SIG-M5 treated with dmso at 0.1 percent for 504 hours (cell line): ENCODE results near the gene RNASEH1.

Experiments used
- DNase-seq: peaks from one replicate; lab custom pipeline; 2025; ENCODE audit not compliant: unreplicated experiment; lab: John Stamatoyannopoulos, UW

RNASEH1 gene

DNA sequence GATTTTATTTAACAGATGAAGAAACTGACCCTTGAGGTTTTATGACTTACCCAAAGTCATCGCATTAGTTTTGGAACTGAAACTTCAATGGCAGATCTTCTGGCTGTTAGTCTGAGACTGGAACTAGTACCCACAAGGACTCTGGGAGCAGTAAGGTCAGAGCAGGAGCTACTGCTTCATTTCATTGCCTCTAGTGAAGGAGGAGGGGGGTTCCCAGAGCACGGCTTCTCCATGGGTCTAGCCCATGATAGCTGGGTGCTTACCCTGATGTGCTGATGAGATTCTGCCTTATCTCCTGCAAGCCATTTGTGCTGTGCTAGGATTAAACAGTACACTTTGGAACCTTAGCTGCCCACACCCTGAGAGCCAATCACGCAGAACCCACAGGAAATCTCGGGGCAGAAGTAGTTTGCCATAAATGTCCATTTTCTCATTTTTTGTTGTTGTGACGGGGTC is 5.4 kb upstream of the RNASEH1 start:
- DNase-seq, result no peak

DNA sequence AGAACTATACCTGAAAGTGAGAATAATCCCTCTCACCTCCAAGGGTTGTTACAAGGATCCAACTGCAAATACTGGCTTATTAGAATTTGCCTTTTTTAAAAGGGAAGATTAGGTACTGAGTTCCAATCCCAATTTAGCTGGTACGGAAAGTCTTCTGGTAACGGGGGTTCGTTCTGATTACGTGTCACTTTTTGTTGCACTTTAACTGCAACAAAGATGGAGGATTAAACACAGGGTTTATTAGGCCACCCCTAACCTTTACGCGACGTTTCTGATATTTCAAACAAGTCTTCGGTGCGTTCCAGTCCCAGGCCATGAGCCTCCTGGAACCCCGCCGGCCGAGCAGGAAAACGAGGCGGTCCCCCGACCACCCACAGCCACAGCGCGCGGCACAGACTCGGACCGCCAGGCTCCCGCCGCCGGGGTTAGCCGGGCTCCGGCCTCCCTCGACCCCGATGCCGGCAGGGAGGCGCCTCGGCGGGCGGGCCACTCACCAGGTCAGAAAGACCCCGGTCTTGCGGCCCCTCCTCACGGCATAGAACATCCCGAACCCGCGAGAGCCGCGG is 411 bp downstream of the RNASEH1 start:
- DNase-seq, result no peak

DNA sequence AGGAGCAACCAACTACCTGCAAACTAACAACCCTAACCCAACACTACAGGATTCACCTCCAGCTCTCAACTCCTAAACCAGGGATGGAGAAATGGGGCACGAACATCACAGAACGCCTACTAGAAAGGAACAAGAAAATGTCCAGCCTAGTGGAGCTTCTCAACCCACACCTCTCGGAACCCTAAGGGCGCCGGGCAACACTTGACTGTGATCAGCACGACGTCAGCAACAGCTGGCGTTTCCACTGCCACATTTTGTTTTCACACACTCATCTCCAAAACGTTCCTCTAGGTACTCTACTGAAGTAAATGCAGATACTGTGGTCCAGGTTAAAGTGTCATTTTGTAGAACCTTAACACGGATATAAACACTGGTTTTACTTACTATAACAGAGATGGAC is 4.2 kb downstream of the RNASEH1 start:
- DNase-seq, result no peak

DNA sequence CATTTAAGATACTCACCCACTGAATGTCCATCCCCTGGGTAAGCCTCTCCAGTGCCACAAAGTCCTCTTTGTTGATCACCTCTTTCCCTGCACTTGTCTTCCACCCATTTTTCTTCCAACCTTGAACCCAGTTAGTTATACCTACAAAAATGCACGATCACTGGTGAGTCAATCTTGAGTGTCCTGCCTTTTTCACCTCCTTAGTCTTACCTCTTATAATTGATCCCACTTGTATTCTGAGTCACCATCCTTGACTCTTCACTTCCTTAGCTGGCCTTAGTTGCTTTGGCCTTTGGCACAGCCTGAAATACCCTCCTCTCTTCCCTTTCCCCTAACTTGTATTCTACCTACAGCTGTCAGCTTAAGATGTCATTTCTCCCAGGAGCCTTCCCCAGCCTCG is 10.2 kb downstream of the RNASEH1 start:
- no peak for DNase-seq

DNA sequence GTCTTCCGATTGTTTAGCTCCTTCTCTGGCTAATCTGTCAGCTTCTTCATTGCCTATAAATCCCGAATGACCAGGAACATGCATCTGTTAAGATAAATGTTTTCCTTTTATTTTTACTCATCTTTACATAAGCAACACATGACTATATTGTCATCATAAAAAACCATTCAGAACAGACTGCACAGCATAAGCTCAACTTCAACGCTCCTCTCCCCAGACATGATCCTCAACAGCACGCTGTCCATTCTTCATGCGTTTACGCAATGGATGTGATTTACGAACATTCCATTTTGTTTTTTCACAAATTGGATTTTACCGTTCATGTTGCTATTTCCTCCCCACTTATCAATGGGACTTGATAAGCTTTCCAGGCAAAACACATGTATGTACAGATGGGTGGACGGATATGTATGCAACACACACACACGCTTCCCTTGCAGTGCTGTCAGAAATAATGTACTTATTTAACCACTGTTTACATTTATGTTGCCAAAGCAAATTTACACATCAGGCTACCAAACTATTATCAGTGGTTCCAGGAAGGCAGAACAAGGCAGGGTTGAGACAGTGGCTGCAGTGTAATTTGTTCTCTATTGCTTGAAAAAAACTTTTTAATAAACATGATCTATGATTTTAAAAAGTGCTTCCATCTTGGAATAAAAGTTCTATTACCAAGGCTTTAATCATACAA is 12.2 kb downstream of the RNASEH1 start:
- DNase-seq, result no peak

DNA sequence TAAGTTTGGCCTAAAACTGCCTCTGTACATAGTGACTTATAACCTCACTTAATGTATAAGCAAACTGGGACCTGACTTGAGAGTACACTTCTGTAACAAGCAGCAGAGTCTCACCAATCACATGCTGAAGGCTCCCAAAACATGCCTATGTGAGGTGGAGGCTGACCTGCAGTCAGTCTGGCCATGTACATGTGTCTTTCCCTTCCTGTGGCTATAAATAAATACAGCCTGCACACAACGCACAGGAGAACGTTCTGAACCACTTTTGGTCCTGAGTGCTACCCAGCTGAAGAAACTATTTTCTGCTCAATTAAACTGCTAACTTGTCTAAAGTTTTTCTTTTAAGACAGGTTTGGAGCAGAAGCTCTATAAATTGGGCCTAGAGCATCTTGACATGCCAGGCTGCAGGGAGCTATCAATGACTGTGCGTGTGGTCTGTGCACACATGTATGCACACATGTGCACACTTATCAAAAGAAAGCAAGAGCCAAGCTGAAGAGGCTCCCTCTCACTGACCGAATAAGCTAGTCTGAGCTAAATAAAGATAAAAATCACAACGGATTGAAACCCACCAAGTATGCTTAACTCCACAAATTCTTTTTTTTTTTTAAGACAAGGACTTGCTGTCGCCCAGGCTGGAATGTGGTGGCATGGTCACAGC is 15.0 kb downstream of the RNASEH1 start:
- DNase-seq, result no peak

DNA sequence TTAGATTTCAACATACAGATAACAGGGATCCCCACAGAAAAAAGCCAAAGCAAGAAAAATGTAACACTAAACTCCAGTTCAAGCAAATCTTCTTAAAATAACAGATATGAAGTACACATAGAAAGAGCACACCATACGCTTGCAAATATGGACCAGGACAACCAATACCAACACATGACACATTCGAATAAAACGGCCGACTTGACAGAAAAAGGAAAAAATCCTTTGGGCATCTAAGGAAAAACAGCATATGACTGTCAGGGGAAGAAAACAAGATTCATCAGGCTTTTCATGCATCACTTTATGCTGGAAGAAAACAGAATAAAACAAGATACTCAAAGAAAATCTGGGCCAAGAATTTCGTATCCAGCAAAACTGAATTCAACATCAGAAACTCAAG is 16.0 kb downstream of the RNASEH1 start:
- no peak for DNase-seq

DNA sequence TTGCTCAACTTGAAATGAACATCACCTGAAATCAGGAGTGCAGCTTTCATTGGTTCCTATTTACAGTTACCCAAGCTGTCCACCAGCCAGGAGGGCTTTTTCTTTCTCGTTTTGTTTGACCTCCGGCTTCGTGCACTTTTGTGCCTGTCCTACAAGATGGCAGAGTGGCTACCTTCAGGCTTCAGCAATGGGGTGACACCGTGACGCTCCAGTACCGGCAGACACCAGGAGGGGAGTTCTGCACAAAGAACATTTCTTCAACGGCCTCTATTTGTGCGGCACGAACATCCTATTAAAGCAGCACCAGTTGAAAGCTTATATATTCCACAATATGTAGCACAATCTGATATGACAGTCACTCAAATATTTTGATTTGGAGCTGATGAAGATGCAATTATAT is 18.3 kb downstream of the RNASEH1 start:
- no peak for DNase-seq

DNA sequence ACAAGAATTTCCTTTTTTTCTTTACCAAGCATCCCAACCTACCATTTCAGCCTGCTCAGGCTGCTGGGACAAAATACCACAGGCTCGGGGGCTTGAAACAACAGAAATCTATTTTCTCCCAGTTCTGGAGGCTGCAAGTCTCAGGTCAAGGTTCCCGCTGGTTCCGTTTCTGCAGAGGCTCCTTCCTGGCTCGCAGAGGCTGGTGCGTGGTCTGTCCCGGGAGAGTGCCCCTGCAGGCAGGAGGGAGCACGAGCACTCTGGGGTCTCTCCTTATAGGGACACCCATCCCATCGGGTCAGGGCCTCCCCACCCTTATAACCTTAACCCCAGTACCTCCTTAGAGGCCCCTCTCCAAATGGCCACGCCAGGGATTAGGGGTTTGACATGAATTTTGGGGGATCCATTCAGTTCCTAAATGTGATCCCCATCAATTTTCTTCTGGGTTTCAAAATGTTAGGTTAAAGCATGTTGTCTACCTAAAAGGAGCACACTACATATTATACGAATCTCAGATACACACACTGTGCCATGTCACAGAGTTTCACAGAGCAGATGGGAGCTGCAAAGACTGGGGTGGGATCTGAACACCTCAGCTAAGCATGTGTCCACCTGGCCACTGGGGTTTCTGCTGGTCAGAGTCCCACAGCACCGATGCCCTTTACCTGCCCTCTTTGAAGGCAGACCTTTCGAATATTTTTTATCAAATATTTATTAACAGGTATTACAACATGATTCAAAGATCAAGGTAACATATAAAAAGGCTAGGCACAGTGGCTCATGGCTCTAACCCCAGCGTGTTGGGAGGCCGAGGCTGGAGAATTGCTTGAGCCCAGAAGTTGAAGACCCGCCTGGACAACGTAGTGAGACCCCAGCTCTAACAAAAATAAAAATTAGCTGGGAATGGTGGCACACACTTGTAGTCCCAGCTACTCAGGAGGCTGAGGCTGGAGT is 21.2 kb downstream of the RNASEH1 start:
- no peak for DNase-seq

DNA sequence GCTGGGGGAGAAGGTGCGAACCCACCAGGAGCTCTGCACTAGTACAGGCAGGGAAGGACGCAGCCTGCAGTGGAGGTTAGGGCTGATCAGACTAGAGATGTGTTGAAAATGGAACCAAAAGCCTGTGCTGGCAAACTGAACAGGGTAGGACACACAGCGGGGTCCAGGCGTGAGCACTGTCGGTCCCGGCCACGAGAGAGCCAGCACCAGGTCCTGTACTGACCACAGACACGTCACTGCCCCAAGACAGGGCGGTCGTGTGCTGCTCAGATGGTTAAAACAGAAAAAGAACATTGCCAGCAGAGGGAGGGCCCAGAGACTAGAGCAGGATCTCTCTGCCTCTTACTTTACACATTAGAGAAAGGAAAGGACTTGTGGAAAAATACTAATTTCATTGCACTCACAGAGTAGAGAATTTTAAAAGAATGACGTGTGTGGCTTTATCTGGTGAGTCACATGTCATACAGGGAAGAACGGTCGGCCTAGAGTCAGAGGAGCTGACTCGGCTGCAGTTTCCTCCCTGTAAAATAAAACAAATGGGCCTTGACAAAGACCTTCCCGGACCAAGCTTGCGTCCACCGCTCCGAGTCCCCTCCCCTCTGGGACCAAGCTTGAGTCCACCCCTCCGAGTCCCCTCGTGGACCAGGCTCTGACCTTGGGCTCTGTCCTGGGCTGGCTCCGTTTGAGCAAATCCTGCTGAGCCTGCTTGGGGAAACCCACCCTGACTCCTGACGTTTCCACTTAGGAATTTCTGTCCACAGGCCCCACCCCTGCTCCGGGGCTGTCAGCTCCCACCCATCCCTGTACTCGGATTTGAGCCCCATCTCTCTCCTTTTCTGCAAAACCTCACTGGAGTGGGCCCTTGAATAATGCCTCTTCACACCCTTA is 22.1 kb downstream of the RNASEH1 start:
- DNase-seq, result no peak

DNA sequence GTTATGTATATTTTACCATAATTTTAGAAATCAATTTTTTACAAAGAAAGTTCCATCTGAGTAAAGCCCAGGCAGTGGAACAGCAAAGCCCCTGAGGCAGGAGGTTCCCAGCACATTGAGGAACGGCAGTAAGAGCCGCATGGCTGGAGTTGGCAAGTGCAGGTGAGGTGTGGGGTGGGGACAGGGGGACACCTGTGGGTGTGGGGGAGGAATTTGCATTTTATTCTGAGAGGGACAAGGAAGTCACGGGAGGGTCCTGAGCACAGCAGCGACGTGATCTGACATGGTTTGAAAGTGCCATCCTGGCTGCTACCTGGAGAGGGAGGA is 22.7 kb downstream of the RNASEH1 start:
- no peak for DNase-seq

DNA sequence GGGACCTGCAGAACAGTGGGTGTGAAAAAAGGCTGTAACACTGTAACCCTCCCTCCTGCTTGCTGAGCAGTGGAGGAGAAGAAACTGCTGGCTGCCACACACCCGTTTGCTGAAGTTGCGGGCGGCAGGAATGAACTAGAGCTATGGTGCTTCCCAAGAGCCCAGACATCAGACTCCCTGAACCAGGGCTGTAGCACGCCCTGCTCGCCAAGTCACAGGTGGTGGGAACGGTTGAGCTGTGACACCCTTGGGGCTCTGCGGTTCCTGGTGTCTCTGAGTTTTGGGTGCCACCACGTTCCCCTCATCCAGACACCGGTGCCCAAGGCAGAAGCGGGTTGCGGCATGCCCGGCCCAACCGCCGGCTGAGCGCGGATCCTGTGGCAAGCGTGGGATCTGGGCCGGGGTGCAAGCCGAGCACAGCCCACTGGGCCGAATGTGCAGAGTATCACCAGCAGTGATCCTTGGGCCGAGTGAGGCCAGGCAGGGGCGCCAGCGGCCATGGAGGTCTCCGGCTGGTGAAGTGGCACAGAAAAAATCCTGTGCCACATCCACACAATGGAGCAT is 23.8 kb downstream of the RNASEH1 start:
- DNase-seq, result no peak

DNA sequence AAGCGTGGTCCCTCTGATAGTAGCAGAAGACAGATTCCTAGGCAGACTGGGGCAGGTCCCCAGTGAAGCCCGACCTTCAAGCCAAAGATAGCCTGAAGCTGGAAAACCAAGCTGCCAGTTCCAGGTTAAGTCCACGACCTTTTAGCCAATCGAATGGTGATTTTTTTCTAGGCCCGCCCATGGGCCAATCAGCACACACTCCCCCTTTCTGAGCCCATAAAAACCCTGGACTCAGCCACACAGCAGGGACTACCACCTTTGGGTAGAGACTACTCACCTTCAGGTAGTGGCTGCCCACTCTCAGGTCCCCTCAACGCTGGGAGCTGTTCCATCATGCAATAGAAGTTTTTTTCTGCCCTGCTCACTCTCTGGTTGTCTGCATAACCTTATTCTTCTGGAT is 24.3 kb downstream of the RNASEH1 start:
- no peak for DNase-seq

DNA sequence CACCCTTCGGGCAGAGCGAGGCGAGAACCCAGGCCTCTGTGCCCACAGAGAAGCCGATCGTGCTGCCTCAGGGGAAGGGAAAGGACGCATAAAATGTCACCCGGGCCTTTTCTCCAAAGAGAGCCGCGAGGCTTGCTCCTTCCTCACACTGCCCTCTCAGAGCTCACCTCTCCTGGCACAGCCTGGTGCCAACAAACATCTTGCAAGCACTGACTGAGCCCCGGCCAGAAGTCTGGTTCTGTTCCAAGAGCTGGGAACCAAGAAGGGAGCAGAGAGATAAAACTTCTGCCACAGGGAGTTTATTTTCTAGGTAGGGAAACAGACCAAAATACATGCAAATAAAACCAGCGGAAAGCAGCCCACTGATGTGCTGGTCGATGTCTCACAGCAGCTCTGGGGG is 25.2 kb downstream of the RNASEH1 start:
- no peak for DNase-seq

DNA sequence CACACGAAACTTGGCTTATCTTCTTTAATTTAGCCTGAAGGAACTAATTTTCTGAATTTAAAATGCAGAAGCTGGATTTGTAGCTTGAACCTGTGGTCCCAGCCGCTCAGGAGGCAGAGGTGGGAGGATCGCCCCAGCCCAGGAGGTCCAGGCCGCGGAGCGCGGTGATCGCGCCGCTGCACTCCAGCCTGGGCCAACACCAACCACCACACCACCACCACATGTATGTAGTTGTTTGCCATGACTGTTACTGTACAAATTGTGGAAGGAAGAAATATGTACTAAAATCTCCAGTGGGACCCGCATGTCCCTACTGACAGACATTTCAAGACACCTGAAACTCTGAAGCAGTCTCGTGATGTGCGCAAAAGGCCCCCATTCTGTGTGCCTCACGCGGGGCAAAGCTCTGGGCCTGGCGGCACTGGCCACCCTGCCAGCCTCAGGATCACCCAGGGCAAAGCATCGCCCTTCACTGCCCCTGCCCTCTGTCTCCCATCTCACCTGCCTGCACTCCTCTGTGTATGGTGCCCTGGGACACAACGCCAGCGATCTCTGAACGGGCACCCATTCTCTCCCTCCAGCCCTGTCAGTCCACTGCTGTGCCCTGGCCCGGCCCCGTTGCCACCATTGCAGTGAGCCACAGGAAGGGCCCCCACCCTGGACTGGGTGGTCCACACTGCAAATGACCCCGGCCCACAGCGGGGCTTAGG is 28.7 kb downstream of the RNASEH1 start:
- DNase-seq, result no peak

DNA sequence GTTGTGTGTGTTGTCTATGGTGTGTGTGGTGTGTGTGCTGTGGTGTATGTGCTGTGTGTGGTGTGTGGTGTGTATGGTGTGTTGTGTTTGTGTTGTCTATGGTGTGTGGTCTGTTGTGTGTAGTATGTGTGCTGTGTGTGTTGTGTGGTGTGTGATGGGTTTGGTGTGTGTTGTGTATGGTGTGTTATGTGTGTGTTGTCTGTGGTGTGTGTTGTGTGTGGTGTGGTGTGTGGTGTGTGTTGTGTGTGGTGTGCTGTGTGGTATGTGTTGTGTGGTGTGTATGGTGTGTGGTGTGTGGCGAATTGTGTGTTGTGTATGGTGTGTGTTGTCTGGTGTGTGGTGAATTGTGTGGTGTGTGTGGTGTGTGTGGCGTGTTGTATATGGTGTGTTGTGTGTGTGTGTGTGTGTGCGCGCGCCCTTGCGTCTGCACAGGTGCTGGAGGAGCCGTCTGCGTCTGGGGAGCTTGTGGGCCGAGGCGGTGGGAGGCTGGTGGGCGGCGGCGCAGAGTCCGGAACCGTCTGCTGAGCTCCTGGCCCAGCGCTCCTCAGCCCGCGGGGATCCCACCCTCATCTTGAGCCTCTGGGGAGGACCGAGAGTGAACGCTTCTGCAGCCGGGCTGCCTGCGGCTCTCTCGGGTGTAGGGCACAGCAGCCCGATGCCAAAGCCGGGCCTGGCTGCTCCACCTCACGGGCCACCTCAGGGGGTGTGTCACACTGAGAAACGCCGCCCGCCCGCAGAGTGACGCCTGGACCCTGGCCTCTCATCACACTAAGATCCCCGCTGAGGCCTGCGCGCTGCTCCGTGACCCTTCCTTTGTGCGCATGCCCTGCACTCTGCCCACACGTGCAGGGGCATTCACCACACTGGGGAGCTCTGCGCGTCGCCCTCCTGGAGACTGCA is 30.0 kb downstream of the RNASEH1 start:
- DNase-seq, result no peak

DNA sequence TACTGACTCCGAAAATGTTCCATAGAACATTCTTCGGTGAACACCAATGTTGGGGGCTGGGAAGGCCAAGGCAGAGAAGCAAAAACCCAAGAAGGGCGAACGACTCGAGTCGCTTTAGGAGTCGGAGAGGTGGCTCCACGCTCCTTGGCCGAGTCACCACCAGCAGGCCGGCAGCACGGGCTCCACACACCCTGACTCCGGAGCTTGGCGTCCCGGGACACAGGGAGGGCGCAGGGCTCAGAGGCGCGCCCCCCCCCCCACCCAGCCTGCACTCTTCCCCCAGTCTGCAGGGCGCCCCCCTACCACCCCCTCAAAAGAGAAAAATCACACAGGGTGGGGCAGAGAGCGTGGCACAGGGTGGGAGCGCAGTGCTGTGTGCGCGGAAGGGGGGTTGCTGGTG is 31.3 kb downstream of the RNASEH1 start:
- DNase-seq, result no peak

DNA sequence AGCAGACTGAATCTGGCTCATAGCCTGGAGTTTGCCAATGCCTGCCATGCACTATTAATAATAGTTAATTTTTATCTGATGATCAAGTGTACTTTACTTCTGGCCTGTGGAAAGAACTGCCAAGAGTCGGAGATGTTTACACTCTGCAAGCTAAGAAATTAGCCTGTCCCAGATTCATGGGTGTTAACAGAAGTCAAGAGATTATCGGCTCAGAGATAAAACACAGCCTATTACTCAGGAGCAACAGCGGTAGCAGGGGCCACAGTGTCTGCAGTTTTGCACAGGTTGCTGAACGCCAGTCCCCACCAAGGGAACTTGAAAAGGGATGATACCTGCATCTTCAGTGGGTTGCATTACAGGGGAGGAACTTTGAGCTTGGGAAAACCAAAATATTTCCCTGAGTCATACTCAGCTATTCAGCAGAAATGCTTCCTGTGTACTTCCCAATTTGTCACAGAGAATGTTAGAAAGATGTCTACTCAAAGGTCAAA is 34.5 kb downstream of the RNASEH1 start:
- no peak for DNase-seq
